Measurements from ENCODE around the gene DSG2. TPM values are rescaled to one million over a fixed set of nuclear protein-coding genes. Genes with fewer than 3 reads are reported as not detected.
A peak's percentile ranks its signal among the peaks of the same experiment; 100 is the strongest.
"Not testable (repeated sequence)": the region's sequence is repeated elsewhere in the genome, so short reads cannot be mapped to it uniquely, and the experiment has no call there.

Gene DSG2
- total RNA-seq, 2 experiments from 2014 or later, result 0.45 to 0.49 TPM

- Mint-ChIP-seq H3K4me1 (ENCODE audit: low read depth) (peaks cover 4% of the 10 kb centered on the region), H3K36me3 (ENCODE audit: low read depth) (no peaks in the 10 kb centered on the region), H3K27ac (no peak overlapping the region), H3K4me3 (no peak overlapping the region), H3K9me3 (no peaks in the 10 kb centered on the region), H3K27me3 (ENCODE audit: low read depth) (peaks cover 10% of the 10 kb centered on the region)
- intact Hi-C loops (cut with micrococcal nuclease), result loop anchor here (1.0 to 10.0 kb wide), 3 partner anchors 169 to 604 kb away; partner anchors contain the start of genes B4GALT6 and RNF138
- CTCF ChIA-PET, result no interaction called here
- peak; percentile 37 for DNase-seq
Measured at GRCh38 chr18:31490387-31490786, 7.6 kb upstream of the DSG2 start.

DNA sequence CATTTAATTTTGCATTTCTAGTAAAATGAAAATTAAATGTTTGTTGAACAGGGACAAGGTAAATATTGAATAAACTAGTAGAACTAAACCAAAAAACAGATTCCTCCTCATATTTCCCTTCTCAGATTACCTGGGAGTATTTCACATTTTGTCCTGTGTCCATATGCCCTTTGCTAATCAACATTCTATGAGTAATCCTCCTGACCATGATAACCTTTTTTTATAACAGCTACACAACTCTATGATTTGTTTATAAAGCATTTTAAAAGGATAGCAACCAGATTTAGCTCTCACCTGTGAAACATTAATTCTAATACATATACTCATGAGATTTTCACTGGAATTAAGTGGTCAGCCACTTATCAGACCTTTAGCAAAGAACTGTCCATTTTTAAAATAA, 7.1 kb upstream of the DSG2 start:
- Mint-ChIP-seq H3K27ac (no peak overlapping the region), H3K4me3 (no peak overlapping the region), H3K36me3 (ENCODE audit: low read depth) (no peaks in the 10 kb centered on the region), H3K9me3 (no peaks in the 10 kb centered on the region), H3K27me3 (ENCODE audit: low read depth) (peaks cover 14% of the 10 kb centered on the region), H3K4me1 (ENCODE audit: low read depth) (peaks cover 4% of the 10 kb centered on the region)
- CTCF ChIA-PET, result no interaction called here
- intact Hi-C loops (cut with micrococcal nuclease), result loop anchor here (1.0 to 10.0 kb wide), 3 partner anchors 168 to 604 kb away; partner anchors contain the start of genes B4GALT6 and RNF138
- no peak for DNase-seq

GRCh38 chr18:31491586-31491985, 6.4 kb upstream of the DSG2 start:
- no peaks in the 10 kb centered on the region for H3K9me3 Mint-ChIP-seq
- no peak overlapping the region for H3K4me3 Mint-ChIP-seq
- H3K27ac Mint-ChIP-seq, result no peak overlapping the region
- peaks cover 18% of the 10 kb centered on the region for H3K27me3 Mint-ChIP-seq (ENCODE audit: low read depth)
- CTCF ChIA-PET, result no interaction called here
- H3K4me1 Mint-ChIP-seq (ENCODE audit: low read depth), result peaks cover 4% of the 10 kb centered on the region
- no peaks in the 10 kb centered on the region for H3K36me3 Mint-ChIP-seq (ENCODE audit: low read depth)
- DNase-seq, result no peak
- intact Hi-C loops (cut with micrococcal nuclease), result loop anchor here (10.0 kb wide), 2 partner anchors 193 to 603 kb away; partner anchors contain the start of genes B4GALT6 and RNF138

DNA sequence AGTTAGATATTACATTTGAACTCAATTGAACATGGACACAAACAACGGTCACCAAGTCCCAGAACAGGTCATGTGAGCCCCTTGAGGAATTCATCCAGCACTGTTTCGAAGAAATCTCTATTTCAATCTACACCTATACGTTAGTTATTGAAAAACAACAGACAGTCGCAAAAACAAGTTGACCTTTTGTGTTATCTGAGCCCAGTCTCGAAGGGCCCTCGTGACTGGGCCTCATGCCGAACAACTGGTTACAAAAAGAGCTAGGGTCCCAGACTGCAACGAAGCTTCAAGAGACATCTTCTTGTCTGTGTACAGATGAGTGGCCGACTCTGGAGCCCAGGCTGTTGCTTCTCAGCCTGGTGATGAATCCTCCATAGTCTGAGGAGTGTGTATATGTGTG, 5.3 kb upstream of the DSG2 start:
- CTCF ChIA-PET, result no interaction called here
- Mint-ChIP-seq H3K27ac (no peak overlapping the region), H3K9me3 (no peaks in the 10 kb centered on the region), H3K4me1 (ENCODE audit: low read depth) (peaks cover 4% of the 10 kb centered on the region), H3K4me3 (no peak overlapping the region), H3K36me3 (ENCODE audit: low read depth) (no peaks in the 10 kb centered on the region), H3K27me3 (ENCODE audit: low read depth) (peaks cover 26% of the 10 kb centered on the region)
- no peak for DNase-seq
- intact Hi-C loops (cut with micrococcal nuclease), result loop anchor here (10.0 kb wide), 2 partner anchors 192 to 602 kb away; partner anchors contain the start of genes B4GALT6 and RNF138

DNA sequence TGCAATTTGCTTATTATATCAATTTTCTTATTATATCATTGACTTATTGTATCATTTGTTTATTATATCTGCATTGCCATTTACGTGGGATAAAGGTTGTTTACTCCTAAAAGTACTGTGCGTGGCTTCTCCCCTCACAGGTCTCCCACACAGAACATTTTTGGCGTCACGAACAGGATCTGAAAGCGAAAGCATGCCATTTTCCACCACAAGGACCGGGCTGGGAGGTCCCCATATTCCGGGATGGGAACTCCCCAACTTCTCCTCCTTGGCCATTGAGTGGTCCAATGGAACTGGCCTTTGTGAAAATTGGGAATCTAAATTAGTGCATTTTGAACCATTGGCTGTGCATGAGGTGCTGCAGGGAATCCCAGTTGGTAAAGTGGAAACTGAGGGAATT, 4.8 kb upstream of the DSG2 start:
- CTCF ChIA-PET, result no interaction called here
- intact Hi-C loops (cut with micrococcal nuclease), result loop anchor here (10.0 kb wide), 2 partner anchors 192 to 602 kb away; partner anchors contain the start of genes B4GALT6 and RNF138
- Mint-ChIP-seq H3K36me3 (ENCODE audit: low read depth) (no peaks in the 10 kb centered on the region), H3K9me3 (no peaks in the 10 kb centered on the region), H3K4me1 (ENCODE audit: low read depth) (peaks cover 4% of the 10 kb centered on the region), H3K27me3 (ENCODE audit: low read depth) (peaks cover 26% of the 10 kb centered on the region), H3K27ac (no peak overlapping the region), H3K4me3 (no peak overlapping the region)
- no peak for DNase-seq

DNA sequence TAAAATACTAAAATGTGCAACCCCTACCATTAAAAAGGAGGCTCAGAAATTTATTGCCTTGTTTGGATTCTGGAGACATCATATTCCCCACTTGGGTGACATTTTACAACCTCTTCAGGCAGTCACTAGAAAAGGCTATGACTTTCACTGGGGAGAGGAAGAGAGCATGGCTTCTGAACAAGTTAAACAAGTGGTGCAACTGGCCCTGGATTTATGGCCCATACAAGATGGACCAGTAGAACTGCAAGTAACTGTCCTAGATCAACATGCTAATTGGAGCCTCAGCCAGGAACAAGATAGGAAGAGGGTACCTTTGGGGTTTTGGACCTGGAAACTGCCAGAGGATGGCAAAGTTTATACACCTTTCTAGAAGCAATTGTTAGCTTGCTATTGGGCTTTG, 4.0 kb upstream of the DSG2 start:
- Mint-ChIP-seq H3K27ac (no peak overlapping the region), H3K36me3 (ENCODE audit: low read depth) (no peaks in the 10 kb centered on the region), H3K9me3 (no peaks in the 10 kb centered on the region), H3K4me3 (no peak overlapping the region), H3K4me1 (ENCODE audit: low read depth) (peaks cover 7% of the 10 kb centered on the region), H3K27me3 (ENCODE audit: low read depth) (peaks cover 28% of the 10 kb centered on the region)
- intact Hi-C loops (cut with micrococcal nuclease), result loop anchor here (10.0 kb wide), 2 partner anchors 191 to 601 kb away; partner anchors contain the start of genes B4GALT6 and RNF138
- no peak for DNase-seq
- CTCF ChIA-PET, result no interaction called here

GRCh38 chr18:31494705-31495244, 3.2 kb upstream of the DSG2 start:
- H3K27me3 Mint-ChIP-seq (ENCODE audit: low read depth), result peaks cover 31% of the 10 kb centered on the region
- intact Hi-C loops (cut with micrococcal nuclease), result loop anchor here (10.0 kb wide), 2 partner anchors 190 to 600 kb away; partner anchors contain the start of genes B4GALT6 and RNF138
- H3K9me3 Mint-ChIP-seq; DNase-seq; H3K36me3 Mint-ChIP-seq (ENCODE audit: low read depth); CTCF ChIA-PET; H3K27ac Mint-ChIP-seq; H3K4me3 Mint-ChIP-seq; H3K4me1 Mint-ChIP-seq (ENCODE audit: low read depth): not testable (repeated sequence)

DNA sequence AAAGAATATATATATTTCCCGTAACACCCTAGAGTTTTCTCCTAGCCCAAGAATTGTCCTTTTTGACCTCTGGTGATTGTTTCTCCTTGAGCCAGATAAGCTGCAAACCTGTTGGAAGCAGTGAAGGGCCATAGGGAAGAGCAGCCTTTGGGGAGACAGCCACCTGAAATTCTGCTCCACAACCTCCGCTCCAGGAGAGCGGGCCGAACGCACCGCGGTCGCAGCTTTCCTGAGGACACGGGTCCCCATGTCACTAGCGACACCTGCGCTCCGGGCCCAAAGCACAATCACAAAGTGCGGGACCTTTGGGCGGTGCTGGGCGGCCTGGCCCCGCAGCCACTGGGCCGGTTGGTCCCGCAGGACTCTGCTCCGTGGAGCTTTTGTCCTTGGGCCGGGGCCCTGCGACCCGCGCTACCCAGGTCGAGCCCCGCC, 557 bp upstream of the DSG2 start:
- H3K36me3 Mint-ChIP-seq (ENCODE audit: low read depth), result no peaks in the 10 kb centered on the region
- DNase-seq, result no peak
- H3K27ac Mint-ChIP-seq, result no peak overlapping the region
- intact Hi-C loops (cut with micrococcal nuclease), result loop anchor here (10.0 kb wide), 2 partner anchors 187 to 597 kb away; partner anchors contain the start of genes B4GALT6 and RNF138
- peaks cover 39% of the 10 kb centered on the region for H3K27me3 Mint-ChIP-seq (ENCODE audit: low read depth)
- H3K4me1 Mint-ChIP-seq (ENCODE audit: low read depth), result peaks cover 6% of the 10 kb centered on the region
- no peaks in the 10 kb centered on the region for H3K9me3 Mint-ChIP-seq
- CTCF ChIA-PET, result no interaction called here
- peak overlapping the region; percentile 73 for H3K4me3 Mint-ChIP-seq

- CTCF ChIA-PET, result no interaction called here
- intact Hi-C loops (cut with micrococcal nuclease), result loop anchor here (2.0 to 10.0 kb wide), 4 partner anchors 160 to 596 kb away; partner anchors contain the start of genes B4GALT6 and RNF138
- DNase-seq, result peak; percentile 8
Measured at GRCh38 chr18:31498574-31499524, 872 bp downstream of the DSG2 start.

DNA sequence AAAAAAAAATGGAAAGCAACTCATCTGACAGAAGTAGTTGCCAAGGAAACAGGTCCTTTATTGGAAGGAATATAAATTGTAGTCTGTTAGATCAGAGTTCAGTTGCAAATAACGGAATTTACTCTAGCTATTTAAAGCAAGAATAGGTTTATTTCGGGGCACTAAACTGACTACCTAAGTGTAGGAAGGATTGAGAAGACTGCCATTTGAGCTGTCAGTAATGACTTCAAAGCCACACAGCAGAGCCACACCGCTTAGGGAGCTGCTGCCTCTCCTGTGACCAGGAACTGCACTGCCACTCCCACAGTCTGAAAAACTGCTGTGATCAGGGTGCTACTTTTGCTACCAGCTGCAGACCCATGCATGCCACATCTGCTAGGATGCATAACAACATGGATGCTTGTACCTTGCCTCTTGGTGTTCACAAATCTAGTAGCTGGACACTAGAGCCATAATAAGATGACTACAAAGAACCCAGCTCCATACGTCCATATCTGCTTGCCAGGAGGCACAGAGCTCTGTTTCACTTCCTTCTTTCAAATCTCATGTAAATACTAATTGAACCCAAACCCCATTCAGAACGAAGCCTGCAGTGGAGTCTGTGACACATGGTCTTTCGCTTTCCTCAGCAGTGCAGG, 2.2 kb downstream of the DSG2 start:
- H3K9me3 Mint-ChIP-seq, result no peaks in the 10 kb centered on the region
- H3K27ac Mint-ChIP-seq, result no peak overlapping the region
- DNase-seq, result no peak
- H3K4me3 Mint-ChIP-seq, result no peak overlapping the region
- CTCF ChIA-PET, result interaction anchor here (0.5 to 0.6 kb wide), 2 partner anchors 162 to 241 kb away, joined by 3 read pairs; no protein-coding TSS in a partner anchor
- H3K27me3 Mint-ChIP-seq (ENCODE audit: low read depth), result peaks cover 37% of the 10 kb centered on the region
- H3K4me1 Mint-ChIP-seq (ENCODE audit: low read depth), result peaks cover 6% of the 10 kb centered on the region
- no peaks in the 10 kb centered on the region for H3K36me3 Mint-ChIP-seq (ENCODE audit: low read depth)
- intact Hi-C loops (cut with micrococcal nuclease), result no loop called here

More at GRCh38 chr18:31498574-31499524, 872 bp downstream of the DSG2 start:
- H3K4me1 Mint-ChIP-seq (ENCODE audit: low read depth), result peaks cover 6% of the 10 kb centered on the region
- no peak overlapping the region for H3K27ac Mint-ChIP-seq
- H3K4me3 Mint-ChIP-seq, result peak overlapping the region; percentile 73
- peaks cover 39% of the 10 kb centered on the region for H3K27me3 Mint-ChIP-seq (ENCODE audit: low read depth)
- no peaks in the 10 kb centered on the region for H3K9me3 Mint-ChIP-seq
- H3K36me3 Mint-ChIP-seq (ENCODE audit: low read depth), result no peaks in the 10 kb centered on the region

- intact Hi-C loops (cut with micrococcal nuclease), result no loop called here
- Mint-ChIP-seq H3K9me3 (peaks cover 3% of the 10 kb centered on the region), H3K27me3 (ENCODE audit: low read depth) (peaks cover 23% of the 10 kb centered on the region), H3K27ac (no peak overlapping the region), H3K36me3 (ENCODE audit: low read depth) (no peaks in the 10 kb centered on the region), H3K4me1 (ENCODE audit: low read depth) (peaks cover 6% of the 10 kb centered on the region), H3K4me3 (no peak overlapping the region)
- CTCF ChIA-PET, result no interaction called here
- no peak for DNase-seq
Measured at GRCh38 chr18:31503011-31503410, 5.0 kb downstream of the DSG2 start.

Data from activated naive CD4-positive, alpha-beta T cell treated with anti-CD3 and anti-CD28 coated beads for 36 hours (primary cell).